Measurements from ENCODE around the gene VGLL2. TPM values are rescaled to one million over a fixed set of nuclear protein-coding genes. Genes with fewer than 3 reads are reported as not detected.

The VGLL2 gene
- total and polyA plus RNA-seq, 3 experiments from 2014 or later = not detected

DNA sequence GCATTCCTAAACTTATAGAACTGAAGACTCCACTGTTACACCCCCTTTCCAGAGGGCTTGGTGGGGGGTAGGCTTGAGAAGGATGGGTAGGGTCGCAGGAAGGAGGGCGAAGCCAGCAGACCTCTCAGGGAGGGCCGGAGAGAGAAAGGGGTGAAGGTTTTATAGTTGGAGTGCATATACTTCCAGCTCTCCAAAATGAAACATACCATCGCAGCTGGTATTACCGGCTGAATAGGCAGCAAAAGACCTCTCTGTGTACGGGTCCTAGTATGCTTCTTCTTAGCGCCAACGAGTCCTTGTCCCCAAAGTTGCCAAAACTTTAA is 1.0 kb upstream of the VGLL2 start:
- Mint-ChIP-seq H3K36me3 (no peaks in the 10 kb centered on the region), H3K27me3 (peaks cover 63 to 71% of the 10 kb centered on the region in 2 donors), H3K4me1 (peaks cover 13 to 22% (median 13%) of the 10 kb centered on the region in 3 donors), H3K9me3 (peaks cover 0 to 3% (median 0%) of the 10 kb centered on the region in 5 donors), H3K27ac (no peak overlapping the region), H3K4me3 (peak overlapping the region; percentile 49 to 86 (median 64))
- Histone ChIP-seq H3K4me3 (ENCODE audit: low read length) (no peak overlapping the region), H3K27me3 (ENCODE audit: insufficient read depth, low read length, poor library complexity, severe bottlenecking) (peaks cover 24% of the 10 kb centered on the region), H3K36me3 (ENCODE audit: insufficient read depth, low read length) (no peaks in the 10 kb centered on the region), H3K27ac (ENCODE audit: low read depth, low read length) (no peak overlapping the region), H3K9me3 (ENCODE audit: low read length) (no peaks in the 10 kb centered on the region), H3K4me1 (ENCODE audit: insufficient read depth, low read length) (no peaks in the 10 kb centered on the region)
- ChIA-PET CTCF (no interaction called here), POLR2A (no interaction called here)
- DNase-seq = no peak

DNA sequence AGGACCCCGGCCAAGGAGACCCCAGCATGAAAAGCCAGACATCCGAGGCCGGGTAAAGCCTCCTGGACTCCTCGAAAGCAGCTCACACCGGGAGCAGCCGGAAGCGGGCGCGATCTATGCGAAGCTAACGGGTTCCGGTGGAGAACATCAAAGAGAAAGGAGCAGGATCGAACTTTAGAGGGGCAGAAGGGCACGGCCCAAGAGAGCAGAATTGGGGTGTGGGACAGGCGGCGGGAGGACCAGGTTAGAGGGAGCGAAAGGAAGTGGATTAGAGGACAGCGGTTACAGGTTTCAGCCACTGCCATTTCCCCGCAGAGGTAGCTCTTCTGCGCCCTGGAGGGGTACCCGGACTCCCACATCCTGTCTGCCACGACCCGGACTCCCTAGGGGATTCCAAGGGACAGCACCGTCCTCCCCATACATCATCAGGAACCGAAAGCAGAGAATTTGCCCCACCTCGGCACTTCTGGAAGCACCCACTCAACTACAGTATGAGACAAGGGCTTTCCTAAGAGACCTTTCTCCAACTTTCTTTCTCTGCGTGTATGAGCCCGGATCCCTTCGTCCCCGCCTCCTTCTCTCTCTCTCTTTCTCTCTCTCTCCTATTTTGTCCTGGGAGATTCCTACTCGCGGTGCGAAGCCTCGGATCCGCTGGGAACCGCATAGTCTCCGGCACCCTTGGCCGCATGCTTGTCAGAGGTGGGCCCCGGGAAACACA is 507 bp upstream of the VGLL2 start:
- Histone ChIP-seq H3K36me3 (ENCODE audit: insufficient read depth, low read length) (no peaks in the 10 kb centered on the region), H3K27me3 (ENCODE audit: insufficient read depth, low read length, poor library complexity, severe bottlenecking) (peaks cover 26% of the 10 kb centered on the region), H3K9me3 (ENCODE audit: low read length) (no peaks in the 10 kb centered on the region), H3K27ac (ENCODE audit: low read depth, low read length) (no peak overlapping the region), H3K4me3 (ENCODE audit: low read length) (no peak overlapping the region), H3K4me1 (ENCODE audit: insufficient read depth, low read length) (no peaks in the 10 kb centered on the region)
- DNase-seq = no peak
- H3K4me1 Mint-ChIP-seq = peaks cover 13 to 27% (median 15%) of the 10 kb centered on the region in 3 donors
- ChIA-PET CTCF (no interaction called here), POLR2A (no interaction called here)
- H3K9me3 Mint-ChIP-seq = peaks cover 0 to 3% (median 0%) of the 10 kb centered on the region in 5 donors
- H3K36me3 Mint-ChIP-seq = no peaks in the 10 kb centered on the region
- peak overlapping the region; percentile 49 to 87 (median 64) for H3K4me3 Mint-ChIP-seq
- peaks cover 68 to 76% of the 10 kb centered on the region in 2 donors for H3K27me3 Mint-ChIP-seq
- H3K27ac Mint-ChIP-seq = no peak overlapping the region

DNA sequence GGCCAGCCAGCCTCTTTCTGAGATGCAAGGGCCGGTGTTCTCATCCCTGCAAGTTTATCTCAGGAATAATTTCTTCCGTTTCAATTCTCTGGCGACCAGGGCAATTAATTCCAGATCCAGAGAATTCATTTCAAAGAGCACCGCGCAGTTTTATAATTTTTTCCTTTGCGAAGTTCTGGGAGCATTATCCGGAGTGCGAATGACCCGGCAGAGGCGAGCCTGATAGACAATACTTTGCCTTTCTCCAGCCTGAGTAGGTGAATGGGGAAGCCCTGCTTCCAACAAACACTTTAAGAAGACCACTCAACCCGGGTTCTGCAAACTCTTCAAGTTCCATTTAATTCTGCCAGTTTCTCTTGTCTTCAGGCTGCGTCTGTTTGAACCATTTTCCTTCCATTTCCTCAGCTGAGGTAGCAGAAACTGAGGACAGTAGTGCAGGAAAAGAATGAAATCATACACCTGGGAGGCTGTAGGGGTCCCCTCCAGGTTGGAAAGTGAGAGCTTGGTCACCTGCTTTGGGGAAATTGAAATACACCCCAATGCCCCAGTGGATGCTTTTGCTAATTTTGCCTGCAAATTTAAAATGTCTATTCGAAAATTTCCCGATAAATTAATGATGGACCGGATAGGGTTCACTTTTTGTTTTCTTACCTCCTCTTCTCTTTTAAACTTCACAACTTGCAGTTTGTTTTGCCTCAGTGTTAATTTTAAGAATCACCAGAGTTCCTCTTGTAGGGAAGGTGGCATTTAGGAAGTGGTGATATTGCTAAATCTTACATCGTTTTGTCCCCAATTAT is 1.1 kb downstream of the VGLL2 start:
- H3K27me3 ChIP-seq (ENCODE audit: insufficient read depth, low read length, poor library complexity, severe bottlenecking) = peaks cover 30% of the 10 kb centered on the region

DNA sequence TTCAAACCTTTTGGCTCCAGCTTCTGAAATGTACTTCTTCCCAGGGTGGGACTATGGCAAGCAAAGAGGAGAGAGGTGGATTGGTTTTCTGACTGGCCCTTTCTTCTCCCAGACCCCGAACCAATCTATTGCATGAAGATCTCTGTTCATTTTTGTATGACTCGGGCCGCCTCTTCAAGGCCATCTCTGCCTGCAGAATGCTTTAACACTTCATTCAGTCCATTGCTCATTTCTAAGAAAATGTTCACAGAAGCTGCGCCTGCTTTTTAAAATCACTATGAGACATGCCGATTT is 1.6 kb downstream of the VGLL2 start:
- no peak overlapping the region for H3K27ac ChIP-seq (ENCODE audit: low read depth, low read length)
- Mint-ChIP-seq H3K36me3 (no peaks in the 10 kb centered on the region), H3K27me3 (peaks cover 62 to 79% of the 10 kb centered on the region in 2 donors), H3K4me3 (peak overlapping the region in 1 of 7 donors; percentile 72), H3K9me3 (peaks cover 0 to 3% (median 0%) of the 10 kb centered on the region in 5 donors), H3K27ac (no peak overlapping the region), H3K4me1 (peaks cover 13 to 29% (median 16%) of the 10 kb centered on the region in 3 donors)
- POLR2A ChIA-PET = no interaction called here
- H3K9me3 ChIP-seq (ENCODE audit: low read length) = no peaks in the 10 kb centered on the region
- no peak overlapping the region for H3K4me3 ChIP-seq (ENCODE audit: low read length)
- CTCF ChIA-PET = no interaction called here
- peaks cover 26% of the 10 kb centered on the region for H3K27me3 ChIP-seq (ENCODE audit: insufficient read depth, low read length, poor library complexity, severe bottlenecking)
- no peak for DNase-seq
- no peaks in the 10 kb centered on the region for H3K36me3 ChIP-seq (ENCODE audit: insufficient read depth, low read length)
- no peaks in the 10 kb centered on the region for H3K4me1 ChIP-seq (ENCODE audit: insufficient read depth, low read length)

More for the DNA sequence above, 1.1 kb downstream of the VGLL2 start:
- CTCF ChIA-PET = no interaction called here
- Histone ChIP-seq H3K36me3 (ENCODE audit: insufficient read depth, low read length) (no peaks in the 10 kb centered on the region), H3K4me3 (ENCODE audit: low read length) (no peak overlapping the region), H3K27ac (ENCODE audit: low read depth, low read length) (no peak overlapping the region), H3K4me1 (ENCODE audit: insufficient read depth, low read length) (no peaks in the 10 kb centered on the region), H3K9me3 (ENCODE audit: low read length) (no peaks in the 10 kb centered on the region)
- Mint-ChIP-seq H3K27ac (no peak overlapping the region), H3K4me1 (peaks cover 13 to 29% (median 16%) of the 10 kb centered on the region in 3 donors), H3K4me3 (peak overlapping the region in 4 of 7 donors; percentile 19 to 72 (median 41)), H3K9me3 (peaks cover 0 to 3% (median 0%) of the 10 kb centered on the region in 5 donors), H3K36me3 (no peaks in the 10 kb centered on the region), H3K27me3 (peaks cover 64 to 80% of the 10 kb centered on the region in 2 donors)
- DNase-seq = no peak
- POLR2A ChIA-PET = no interaction called here

DNA sequence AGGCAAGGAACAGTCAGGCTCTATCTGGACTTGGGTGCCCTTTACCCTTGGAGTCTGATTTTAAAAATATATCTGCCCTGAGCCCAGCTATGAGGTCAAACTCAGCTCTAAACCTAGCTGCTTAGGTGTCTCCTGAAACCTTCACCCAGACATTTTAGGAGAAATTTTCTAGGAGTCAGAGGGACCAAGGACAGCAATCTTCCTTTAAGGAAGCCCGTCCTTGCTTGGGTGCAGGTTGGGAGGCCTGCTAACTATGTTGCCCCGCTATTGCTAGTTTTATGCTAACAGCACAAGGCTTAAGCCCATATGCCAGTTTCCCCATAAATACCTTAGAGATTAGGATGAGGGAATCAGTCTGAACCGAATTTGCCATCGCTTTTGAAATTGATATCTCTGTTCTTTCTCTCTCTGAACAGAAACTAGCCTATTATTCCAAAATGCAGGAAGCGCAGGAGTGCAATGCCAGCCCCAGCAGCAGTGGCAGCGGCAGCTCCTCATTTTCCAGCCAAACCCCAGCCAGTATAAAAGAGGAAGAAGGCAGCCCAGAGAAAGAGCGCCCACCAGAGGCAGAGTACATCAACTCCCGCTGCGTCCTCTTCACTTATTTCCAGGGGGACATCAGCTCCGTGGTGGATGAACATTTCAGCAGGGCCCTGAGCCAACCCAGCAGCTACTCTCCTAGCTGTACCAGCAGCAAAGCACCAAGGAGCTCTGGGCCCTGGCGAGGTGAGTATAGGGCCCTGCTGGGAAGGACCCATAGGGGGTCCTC is 2.6 kb downstream of the VGLL2 start:
- Mint-ChIP-seq H3K9me3 (peaks cover 0 to 2% (median 0%) of the 10 kb centered on the region in 5 donors), H3K36me3 (no peaks in the 10 kb centered on the region), H3K27me3 (peaks cover 60 to 81% of the 10 kb centered on the region in 2 donors), H3K4me3 (peak overlapping the region in 1 of 7 donors; percentile 5), H3K4me1 (peaks cover 13 to 29% (median 16%) of the 10 kb centered on the region in 3 donors), H3K27ac (no peak overlapping the region)
- Histone ChIP-seq H3K27ac (ENCODE audit: low read depth, low read length) (no peak overlapping the region), H3K4me1 (ENCODE audit: insufficient read depth, low read length) (no peaks in the 10 kb centered on the region), H3K27me3 (ENCODE audit: insufficient read depth, low read length, poor library complexity, severe bottlenecking) (peaks cover 26% of the 10 kb centered on the region), H3K4me3 (ENCODE audit: low read length) (no peak overlapping the region), H3K9me3 (ENCODE audit: low read length) (no peaks in the 10 kb centered on the region), H3K36me3 (ENCODE audit: insufficient read depth, low read length) (no peaks in the 10 kb centered on the region)
- CTCF ChIA-PET = no interaction called here
- no peak for DNase-seq
- POLR2A ChIA-PET = no interaction called here

DNA sequence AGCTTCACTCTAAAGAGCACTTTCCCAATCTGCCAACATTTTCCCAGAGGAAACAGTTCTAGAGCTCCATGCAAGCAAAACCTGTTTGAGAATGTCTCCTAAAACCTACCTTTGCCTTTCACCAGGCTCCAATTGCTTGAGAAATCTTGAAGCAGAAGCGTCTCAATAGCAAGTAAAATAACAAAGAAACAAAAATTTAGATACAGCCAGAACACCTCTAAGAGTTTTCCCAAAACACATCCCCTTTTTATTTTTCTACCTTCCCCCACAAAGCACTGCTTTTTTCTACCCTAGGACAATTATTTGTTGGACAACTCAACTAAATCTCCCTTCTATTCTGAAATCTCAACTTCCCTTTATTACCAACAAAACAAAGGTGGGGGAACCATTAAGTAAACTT is 3.6 kb downstream of the VGLL2 start:
- H3K9me3 ChIP-seq (ENCODE audit: low read length) = no peaks in the 10 kb centered on the region
- H3K36me3 ChIP-seq (ENCODE audit: insufficient read depth, low read length) = no peaks in the 10 kb centered on the region
- Mint-ChIP-seq H3K36me3 (no peaks in the 10 kb centered on the region), H3K9me3 (peaks cover 0 to 2% (median 0%) of the 10 kb centered on the region in 5 donors), H3K27ac (peak overlapping the region in 1 of 8 donors; percentile 6), H3K27me3 (peaks cover 62 to 82% of the 10 kb centered on the region in 2 donors), H3K4me1 (peaks cover 13 to 29% (median 16%) of the 10 kb centered on the region in 3 donors), H3K4me3 (no peak overlapping the region)
- H3K4me3 ChIP-seq (ENCODE audit: low read length) = no peak overlapping the region
- no peak for DNase-seq
- peaks cover 21% of the 10 kb centered on the region for H3K27me3 ChIP-seq (ENCODE audit: insufficient read depth, low read length, poor library complexity, severe bottlenecking)
- H3K4me1 ChIP-seq (ENCODE audit: insufficient read depth, low read length) = no peaks in the 10 kb centered on the region
- no peak overlapping the region for H3K27ac ChIP-seq (ENCODE audit: low read depth, low read length)
- CTCF ChIA-PET = no interaction called here
- POLR2A ChIA-PET = no interaction called here

DNA sequence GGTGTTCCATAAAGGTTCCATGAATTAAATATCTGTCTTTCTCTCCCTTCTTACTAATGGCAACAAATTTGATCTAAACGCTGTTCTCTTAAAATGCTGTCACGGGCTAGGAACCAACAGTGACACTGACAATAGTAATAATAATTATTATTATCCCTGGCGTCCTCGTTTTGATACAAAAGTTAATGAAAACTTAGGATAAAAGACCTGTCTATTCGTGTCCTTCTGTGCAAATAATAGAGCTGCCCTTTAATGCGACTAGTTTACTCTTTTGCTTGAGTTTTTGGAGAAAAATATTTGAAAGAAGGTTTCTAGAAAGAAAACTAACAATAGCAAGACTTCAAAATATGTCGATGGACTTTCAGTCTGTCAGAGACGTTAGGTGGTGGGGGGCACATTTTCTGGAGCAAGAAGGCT is 4.3 kb downstream of the VGLL2 start:
- Histone ChIP-seq H3K27me3 (ENCODE audit: insufficient read depth, low read length, poor library complexity, severe bottlenecking) (peaks cover 16% of the 10 kb centered on the region), H3K4me3 (ENCODE audit: low read length) (no peak overlapping the region), H3K27ac (ENCODE audit: low read depth, low read length) (no peak overlapping the region), H3K36me3 (ENCODE audit: insufficient read depth, low read length) (no peaks in the 10 kb centered on the region), H3K4me1 (ENCODE audit: insufficient read depth, low read length) (no peaks in the 10 kb centered on the region), H3K9me3 (ENCODE audit: low read length) (no peaks in the 10 kb centered on the region)
- Mint-ChIP-seq H3K27me3 (peaks cover 60 to 82% of the 10 kb centered on the region in 2 donors), H3K36me3 (no peaks in the 10 kb centered on the region), H3K9me3 (peaks cover 0 to 2% (median 0%) of the 10 kb centered on the region in 5 donors), H3K4me1 (peaks cover 8 to 22% (median 16%) of the 10 kb centered on the region in 3 donors), H3K27ac (no peak overlapping the region), H3K4me3 (no peak overlapping the region)
- no peak for DNase-seq
- ChIA-PET CTCF (no interaction called here), POLR2A (no interaction called here)
